ENCODE measurements around the gene IDH3G. TPM values are rescaled to one million over a fixed set of nuclear protein-coding genes. Genes with fewer than 3 reads are reported as not detected.

Gene IDH3G
- polyA plus RNA-seq, 1 donor (not counting 4 experiments of a cell fraction or from before 2014, with no cell fraction given), result 44.7 TPM

DNA sequence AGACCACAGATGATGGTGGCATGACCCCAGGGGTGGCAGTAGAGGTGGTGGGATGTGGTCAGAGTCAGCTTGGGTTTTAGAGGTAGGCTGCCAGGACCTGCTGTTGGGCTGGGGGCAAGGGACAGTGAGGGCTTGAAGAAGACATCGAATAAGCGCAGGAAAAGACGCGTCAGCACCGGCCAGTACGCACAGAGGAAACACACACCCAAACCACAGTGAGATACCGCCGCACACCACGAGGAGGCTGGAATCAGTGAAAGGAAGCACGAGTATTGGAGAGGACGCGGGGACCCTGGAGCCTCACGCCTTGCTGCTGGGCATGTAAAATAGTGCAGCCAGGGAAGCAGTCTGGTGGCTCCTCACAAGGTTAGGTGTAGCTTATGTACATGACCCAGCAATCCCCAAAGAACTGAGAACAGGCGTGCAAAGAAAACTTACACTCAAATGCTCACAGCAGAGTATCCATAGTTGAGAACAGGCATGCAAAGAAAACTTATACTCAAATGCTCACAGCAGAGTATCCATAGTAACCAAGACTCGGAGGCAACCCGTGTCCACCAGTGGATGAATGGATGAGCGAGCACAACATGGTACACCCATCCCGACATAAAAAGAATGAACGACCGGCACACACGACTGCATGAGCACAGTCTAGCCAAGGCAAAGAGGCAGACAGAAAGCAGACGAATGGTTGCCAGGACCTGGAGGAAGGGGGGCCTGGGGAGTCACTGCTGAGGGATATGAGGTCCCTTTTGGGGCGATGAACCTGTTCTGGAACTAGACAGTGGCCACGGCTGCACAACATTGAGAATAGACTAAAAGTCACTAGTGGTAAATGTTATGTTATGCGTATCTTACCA lies 22.9 kb upstream of the IDH3G start:
- no peak overlapping the region for H3K9ac ChIP-seq (ENCODE audit: control insufficient read depth, extremely low read depth, insufficient read depth, low read length)
- no peaks in the 10 kb centered on the region for H3K79me2 ChIP-seq (ENCODE audit: control insufficient read depth, insufficient read depth, low read length)
- no peaks in the 10 kb centered on the region for H3K9me3 ChIP-seq (ENCODE audit: control insufficient read depth, low read depth, low read length)
- dilution Hi-C loops (cut with MboI; ENCODE audit: extremely low pct_ligation_motif_present, low sequenced_read_pairs), result no loop called here
- DNase-seq (ENCODE audit: low read depth, low spot score) (no peak), FAIRE-seq (no peak)
- H2AFZ ChIP-seq (ENCODE audit: control insufficient read depth, low read length), result no peak overlapping the region
- H3K36me3 ChIP-seq (ENCODE audit: control insufficient read depth in 2 of 2, extremely low read depth in 1 of 2, insufficient read depth in 2 of 2, low read length in 2 of 2), result no peaks in the 10 kb centered on the region
- peaks cover 9% of the 10 kb centered on the region for H3K27me3 ChIP-seq (ENCODE audit: control insufficient read depth, extremely low read depth, insufficient read depth, low read length)
- H3K27ac ChIP-seq (ENCODE audit: control insufficient read depth, insufficient read depth, low read length), result no peak overlapping the region
- no peak overlapping the region for H3K4me2 ChIP-seq (ENCODE audit: control insufficient read depth, extremely low read depth, insufficient read depth, low read depth, low read length)
- H3K4me1 ChIP-seq (ENCODE audit: control insufficient read depth, extremely low read depth, insufficient read depth, low read length), result no peaks in the 10 kb centered on the region
- no peaks in the 10 kb centered on the region for H3K9me1 ChIP-seq (ENCODE audit: control insufficient read depth, extremely low read depth, insufficient read depth, low read length)
- H4K20me1 ChIP-seq (ENCODE audit: control insufficient read depth, extremely low read depth, insufficient read depth, low read length), result no peaks in the 10 kb centered on the region
- H3K4me3 ChIP-seq (ENCODE audit: control insufficient read depth in 2 of 3, extremely low read depth in 1 of 3, insufficient read depth in 2 of 3, low read depth in 1 of 3, low read length in 3 of 3), result no peak overlapping the region
- TF ChIP-seq, protein P1, sequence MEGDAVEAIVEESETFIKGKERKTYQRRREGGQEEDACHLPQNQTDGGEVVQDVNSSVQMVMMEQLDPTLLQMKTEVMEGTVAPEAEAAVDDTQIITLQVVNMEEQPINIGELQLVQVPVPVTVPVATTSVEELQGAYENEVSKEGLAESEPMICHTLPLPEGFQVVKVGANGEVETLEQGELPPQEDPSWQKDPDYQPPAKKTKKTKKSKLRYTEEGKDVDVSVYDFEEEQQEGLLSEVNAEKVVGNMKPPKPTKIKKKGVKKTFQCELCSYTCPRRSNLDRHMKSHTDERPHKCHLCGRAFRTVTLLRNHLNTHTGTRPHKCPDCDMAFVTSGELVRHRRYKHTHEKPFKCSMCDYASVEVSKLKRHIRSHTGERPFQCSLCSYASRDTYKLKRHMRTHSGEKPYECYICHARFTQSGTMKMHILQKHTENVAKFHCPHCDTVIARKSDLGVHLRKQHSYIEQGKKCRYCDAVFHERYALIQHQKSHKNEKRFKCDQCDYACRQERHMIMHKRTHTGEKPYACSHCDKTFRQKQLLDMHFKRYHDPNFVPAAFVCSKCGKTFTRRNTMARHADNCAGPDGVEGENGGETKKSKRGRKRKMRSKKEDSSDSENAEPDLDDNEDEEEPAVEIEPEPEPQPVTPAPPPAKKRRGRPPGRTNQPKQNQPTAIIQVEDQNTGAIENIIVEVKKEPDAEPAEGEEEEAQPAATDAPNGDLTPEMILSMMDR (optimal IDR thresholded peaks at IDR 0.05 in 1 of 3, IDR thresholded peaks at IDR 0.05 in 1 of 3, conservative IDR thresholded peaks at IDR 0.05 in 1 of 3; ENCODE audit: extremely low read depth in 1 of 3, insufficient read depth in 2 of 3, low read length in 3 of 3), result no peak
- no peak for TF ChIP-seq EZH2 (IDR thresholded peaks at IDR 0.05; ENCODE audit: low read length)

GRCh38 chrX:153814591-153815315 lies 20.6 kb upstream of the IDH3G start:
- Histone ChIP-seq H3K9ac (ENCODE audit: control insufficient read depth, extremely low read depth, insufficient read depth, low read length) (no peak overlapping the region), H3K4me2 (ENCODE audit: control insufficient read depth, extremely low read depth, insufficient read depth, low read depth, low read length) (no peak overlapping the region), H2AFZ (ENCODE audit: control insufficient read depth, low read length) (no peak overlapping the region), H4K20me1 (ENCODE audit: control insufficient read depth, extremely low read depth, insufficient read depth, low read length) (no peaks in the 10 kb centered on the region), H3K36me3 (ENCODE audit: control insufficient read depth in 2 of 2, extremely low read depth in 1 of 2, insufficient read depth in 2 of 2, low read length in 2 of 2) (no peaks in the 10 kb centered on the region), H3K79me2 (ENCODE audit: control insufficient read depth, insufficient read depth, low read length) (no peaks in the 10 kb centered on the region), H3K4me1 (ENCODE audit: control insufficient read depth, extremely low read depth, insufficient read depth, low read length) (no peaks in the 10 kb centered on the region), H3K27ac (ENCODE audit: control insufficient read depth, insufficient read depth, low read length) (no peak overlapping the region), H3K9me1 (ENCODE audit: control insufficient read depth, extremely low read depth, insufficient read depth, low read length) (no peaks in the 10 kb centered on the region), H3K27me3 (ENCODE audit: control insufficient read depth, extremely low read depth, insufficient read depth, low read length) (peaks cover 8% of the 10 kb centered on the region), H3K4me3 (ENCODE audit: control insufficient read depth in 2 of 3, extremely low read depth in 1 of 3, insufficient read depth in 2 of 3, low read depth in 1 of 3, low read length in 3 of 3) (no peak overlapping the region), H3K9me3 (ENCODE audit: control insufficient read depth, low read depth, low read length) (no peaks in the 10 kb centered on the region)
- FAIRE-seq, result no peak
- dilution Hi-C loops (cut with MboI; ENCODE audit: extremely low pct_ligation_motif_present, low sequenced_read_pairs), result no loop called here
- DNase-seq (ENCODE audit: low read depth, low spot score), result no peak
- TF ChIP-seq EZH2 (IDR thresholded peaks at IDR 0.05; ENCODE audit: low read length), result no peak
- TF ChIP-seq, protein P1 (optimal IDR thresholded peaks at IDR 0.05 in 1 of 3, IDR thresholded peaks at IDR 0.05 in 1 of 3, conservative IDR thresholded peaks at IDR 0.05 in 1 of 3; ENCODE audit: extremely low read depth in 1 of 3, insufficient read depth in 2 of 3, low read length in 3 of 3), result no peak
